Mesothelial cell of epicardium (in vitro differentiated cells): ENCODE data around the gene FRMPD1. TPM values are rescaled to one million over a fixed set of nuclear protein-coding genes. Genes with fewer than 3 reads are reported as not detected.

Experiments
- DNase-seq, 2 experiments: peaks; one replicate each; pipeline ENCODE4 v3.0.0; 2021; ENCODE audit warnings: low spot score in 2 of 2; ENCODE audit not compliant: unreplicated experiment in 2 of 2
- H3K27ac Mint-ChIP-seq: 2 replicates; pipeline ENCODE4 v1.8.0; 2021; ENCODE audit warnings: mixed read lengths
- H3K27me3 Mint-ChIP-seq: 2 replicates; pipeline ENCODE4 v1.8.0; 2021; ENCODE audit warnings: low read depth, mixed read lengths
- H3K36me3 Mint-ChIP-seq: 2 replicates; pipeline ENCODE4 v1.8.0; 2021; ENCODE audit warnings: mixed read lengths
- H3K4me1 Mint-ChIP-seq: 2 replicates; pipeline ENCODE4 v1.8.0; 2021; ENCODE audit warnings: mixed read lengths
- H3K4me3 Mint-ChIP-seq: 2 replicates; pipeline ENCODE4 v1.8.0; 2021; ENCODE audit warnings: mild to moderate bottlenecking, moderate library complexity, mixed read lengths
- H3K9me3 Mint-ChIP-seq: 2 replicates; pipeline ENCODE4 v1.8.0; 2021; ENCODE audit warnings: mixed read lengths
- total RNA-seq: library from RNA; stranded (reverse); gene quantifications from 3 replicates; pipeline ENCODE4 v1.2.1, GENCODE V29; 2021
- TF ChIP-seq, protein P1 (sequence below): fragments of 200-600 bp; sonication (generic); IDR thresholded peaks from one replicate; pipeline ENCODE4 v1.5.0; 2021; ENCODE audit warnings: antibody characterized with exemption; ENCODE audit not compliant: unreplicated experiment

Gene FRMPD1
- total RNA-seq, 1 donor from 2014 or later: 0.45 TPM

- TF ChIP-seq, protein P1, sequence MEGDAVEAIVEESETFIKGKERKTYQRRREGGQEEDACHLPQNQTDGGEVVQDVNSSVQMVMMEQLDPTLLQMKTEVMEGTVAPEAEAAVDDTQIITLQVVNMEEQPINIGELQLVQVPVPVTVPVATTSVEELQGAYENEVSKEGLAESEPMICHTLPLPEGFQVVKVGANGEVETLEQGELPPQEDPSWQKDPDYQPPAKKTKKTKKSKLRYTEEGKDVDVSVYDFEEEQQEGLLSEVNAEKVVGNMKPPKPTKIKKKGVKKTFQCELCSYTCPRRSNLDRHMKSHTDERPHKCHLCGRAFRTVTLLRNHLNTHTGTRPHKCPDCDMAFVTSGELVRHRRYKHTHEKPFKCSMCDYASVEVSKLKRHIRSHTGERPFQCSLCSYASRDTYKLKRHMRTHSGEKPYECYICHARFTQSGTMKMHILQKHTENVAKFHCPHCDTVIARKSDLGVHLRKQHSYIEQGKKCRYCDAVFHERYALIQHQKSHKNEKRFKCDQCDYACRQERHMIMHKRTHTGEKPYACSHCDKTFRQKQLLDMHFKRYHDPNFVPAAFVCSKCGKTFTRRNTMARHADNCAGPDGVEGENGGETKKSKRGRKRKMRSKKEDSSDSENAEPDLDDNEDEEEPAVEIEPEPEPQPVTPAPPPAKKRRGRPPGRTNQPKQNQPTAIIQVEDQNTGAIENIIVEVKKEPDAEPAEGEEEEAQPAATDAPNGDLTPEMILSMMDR: no peak
- no peaks in the 10 kb centered on the region for H3K36me3 Mint-ChIP-seq
- H3K4me1 Mint-ChIP-seq: no peaks in the 10 kb centered on the region
- no peak overlapping the region for H3K27ac Mint-ChIP-seq
- H3K4me3 Mint-ChIP-seq: no peak overlapping the region
- H3K9me3 Mint-ChIP-seq: no peaks in the 10 kb centered on the region
- peaks cover 89% of the 10 kb centered on the region for H3K27me3 Mint-ChIP-seq
- DNase-seq: no peak
These were observed 6.2 kb downstream of the FRMPD1 start for GRCh38 chr9:37656936-37657335.

- Mint-ChIP-seq H3K9me3 (no peaks in the 10 kb centered on the region), H3K27me3 (peaks cover 85% of the 10 kb centered on the region), H3K4me1 (no peaks in the 10 kb centered on the region), H3K36me3 (no peaks in the 10 kb centered on the region), H3K4me3 (no peak overlapping the region), H3K27ac (no peak overlapping the region)
- DNase-seq: no peak
- TF ChIP-seq, protein P1: no peak
These were observed 9.9 kb downstream of the FRMPD1 start for GRCh38 chr9:37660691-37661090.

DNA sequence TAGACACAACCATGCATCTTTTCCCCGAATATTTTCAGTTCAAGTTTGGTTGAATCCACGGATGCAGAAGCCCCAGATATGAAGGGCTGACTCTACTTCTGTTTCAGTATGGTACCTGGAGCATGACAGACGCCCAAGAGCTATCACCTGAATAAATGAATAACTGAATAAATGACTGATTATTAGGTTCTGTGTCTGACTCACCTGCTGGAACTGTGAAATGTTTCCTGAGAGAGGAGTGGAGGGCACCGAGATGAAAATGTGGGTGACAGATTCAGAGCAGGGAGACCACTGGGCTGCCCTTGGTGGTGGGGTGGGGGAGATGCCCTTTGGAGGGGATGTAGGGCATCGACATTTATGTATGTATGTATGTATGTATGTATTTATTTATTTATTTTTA, 13.2 kb downstream of the FRMPD1 start:
- DNase-seq: no peak
- Mint-ChIP-seq H3K27me3 (peaks cover 82% of the 10 kb centered on the region), H3K9me3 (no peaks in the 10 kb centered on the region), H3K4me3 (no peak overlapping the region), H3K36me3 (no peaks in the 10 kb centered on the region), H3K4me1 (no peaks in the 10 kb centered on the region), H3K27ac (no peak overlapping the region)
- TF ChIP-seq, protein P1: no peak

GRCh38 chr9:37667706-37668105, 17.0 kb downstream of the FRMPD1 start:
- TF ChIP-seq, protein P1: no peak
- Mint-ChIP-seq H3K9me3 (no peaks in the 10 kb centered on the region), H3K27ac (no peak overlapping the region), H3K4me3 (no peak overlapping the region), H3K27me3 (peaks cover 86% of the 10 kb centered on the region), H3K4me1 (no peaks in the 10 kb centered on the region), H3K36me3 (no peaks in the 10 kb centered on the region)
- no peak for DNase-seq

DNA sequence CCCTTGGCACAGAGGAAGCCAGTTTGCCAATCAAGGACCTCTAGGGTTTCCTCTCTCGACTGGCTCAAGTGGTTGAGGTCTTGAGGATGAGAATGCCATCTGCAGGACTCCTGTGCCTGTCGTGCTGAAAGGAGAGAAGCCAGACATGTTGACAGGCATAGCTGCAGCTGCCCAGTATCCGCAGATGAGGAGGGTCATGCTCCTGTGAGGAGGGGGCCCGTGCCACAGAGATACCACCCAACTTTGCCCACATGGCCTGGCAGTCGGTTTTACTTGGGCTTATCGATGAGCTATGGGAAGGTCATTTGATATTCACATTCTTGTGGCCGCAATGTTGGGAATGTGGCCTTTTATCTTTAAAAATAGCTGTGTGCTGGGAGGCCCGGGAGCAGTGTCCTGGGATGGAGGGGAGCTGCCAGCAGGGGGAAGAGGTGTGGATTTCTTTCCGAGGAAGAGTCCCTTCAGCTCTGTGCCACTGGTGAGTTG, 17.4 kb downstream of the FRMPD1 start:
- Mint-ChIP-seq H3K4me3 (no peak overlapping the region), H3K27ac (no peak overlapping the region), H3K4me1 (no peaks in the 10 kb centered on the region), H3K36me3 (no peaks in the 10 kb centered on the region), H3K9me3 (no peaks in the 10 kb centered on the region), H3K27me3 (peaks cover 85% of the 10 kb centered on the region)
- DNase-seq: no peak
- TF ChIP-seq, protein P1: no peak

DNA sequence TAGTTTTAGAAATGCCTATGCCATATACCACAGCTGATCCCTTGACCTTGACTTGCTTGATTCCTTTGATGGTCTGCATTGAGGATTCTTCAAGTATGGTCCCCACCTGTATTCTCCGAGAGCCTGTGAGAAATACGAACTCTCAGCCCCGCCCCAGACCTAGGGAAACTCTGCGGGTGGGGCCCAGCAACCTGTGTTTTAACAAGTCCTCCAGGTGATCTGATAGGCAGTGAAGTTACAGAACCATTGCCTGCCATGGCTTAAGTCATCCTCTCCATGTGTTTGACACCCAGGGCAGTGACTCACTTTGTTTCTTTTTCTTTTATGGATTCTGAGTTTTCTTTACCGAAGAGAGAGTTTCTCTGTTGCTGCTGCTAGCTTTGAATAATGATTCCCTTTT, 18.5 kb downstream of the FRMPD1 start:
- peaks cover 87% of the 10 kb centered on the region for H3K27me3 Mint-ChIP-seq
- TF ChIP-seq, protein P1: no peak
- H3K27ac Mint-ChIP-seq: no peak overlapping the region
- H3K4me1 Mint-ChIP-seq: no peaks in the 10 kb centered on the region
- H3K36me3 Mint-ChIP-seq: no peaks in the 10 kb centered on the region
- H3K9me3 Mint-ChIP-seq: no peaks in the 10 kb centered on the region
- no peak for DNase-seq
- H3K4me3 Mint-ChIP-seq: no peak overlapping the region
